ENCODE data around the gene UPF3A. TPM values are rescaled to one million over a fixed set of nuclear protein-coding genes. Genes with fewer than 3 reads are reported as not detected.
A peak's percentile ranks its signal among the peaks of the same experiment; 100 is the strongest.
"Not testable (repeated sequence)": the region's sequence is repeated elsewhere in the genome, so short reads cannot be mapped to it uniquely, and the experiment has no call there.

UPF3A gene
- total RNA-seq, 2 donors from 2014 or later, result 14.1 to 20.7 TPM

DNA sequence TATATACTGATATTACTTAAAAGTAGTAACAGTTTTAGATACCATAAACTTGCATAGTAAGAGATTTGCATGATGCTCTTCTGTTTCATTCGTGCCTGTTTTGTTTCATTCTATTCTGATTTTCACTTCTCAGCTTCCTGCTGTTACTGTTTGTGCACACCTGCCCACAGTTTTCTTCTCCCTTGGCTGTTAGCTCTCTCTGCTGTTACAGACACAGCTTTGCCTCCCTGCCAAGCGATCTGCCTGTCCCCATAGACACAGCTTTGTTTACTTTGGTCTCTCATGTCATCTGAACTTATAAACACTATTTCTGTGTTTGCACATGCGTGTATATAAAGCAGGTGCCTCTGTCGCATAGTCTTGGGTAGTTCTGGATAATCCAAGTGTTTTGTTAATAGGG lies 21.4 kb upstream of the UPF3A start:
- Histone ChIP-seq H3K27me3 (no peaks in the 10 kb centered on the region), H3K27ac (peak overlapping the region in 1 of 2 donors; percentile 27), H3K4me1 (peaks cover 0 to 17% of the 10 kb centered on the region in 2 donors), H3K9me3 (no peaks in the 10 kb centered on the region), H3K4me3 (no peak overlapping the region), H3K36me3 (peaks cover 71% of the 10 kb centered on the region)
- TF ChIP-seq, protein P1, sequence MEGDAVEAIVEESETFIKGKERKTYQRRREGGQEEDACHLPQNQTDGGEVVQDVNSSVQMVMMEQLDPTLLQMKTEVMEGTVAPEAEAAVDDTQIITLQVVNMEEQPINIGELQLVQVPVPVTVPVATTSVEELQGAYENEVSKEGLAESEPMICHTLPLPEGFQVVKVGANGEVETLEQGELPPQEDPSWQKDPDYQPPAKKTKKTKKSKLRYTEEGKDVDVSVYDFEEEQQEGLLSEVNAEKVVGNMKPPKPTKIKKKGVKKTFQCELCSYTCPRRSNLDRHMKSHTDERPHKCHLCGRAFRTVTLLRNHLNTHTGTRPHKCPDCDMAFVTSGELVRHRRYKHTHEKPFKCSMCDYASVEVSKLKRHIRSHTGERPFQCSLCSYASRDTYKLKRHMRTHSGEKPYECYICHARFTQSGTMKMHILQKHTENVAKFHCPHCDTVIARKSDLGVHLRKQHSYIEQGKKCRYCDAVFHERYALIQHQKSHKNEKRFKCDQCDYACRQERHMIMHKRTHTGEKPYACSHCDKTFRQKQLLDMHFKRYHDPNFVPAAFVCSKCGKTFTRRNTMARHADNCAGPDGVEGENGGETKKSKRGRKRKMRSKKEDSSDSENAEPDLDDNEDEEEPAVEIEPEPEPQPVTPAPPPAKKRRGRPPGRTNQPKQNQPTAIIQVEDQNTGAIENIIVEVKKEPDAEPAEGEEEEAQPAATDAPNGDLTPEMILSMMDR (IDR thresholded peaks at IDR 0.05), result no peak
- no peak for DNase-seq (ENCODE audit: low spot score)

DNA sequence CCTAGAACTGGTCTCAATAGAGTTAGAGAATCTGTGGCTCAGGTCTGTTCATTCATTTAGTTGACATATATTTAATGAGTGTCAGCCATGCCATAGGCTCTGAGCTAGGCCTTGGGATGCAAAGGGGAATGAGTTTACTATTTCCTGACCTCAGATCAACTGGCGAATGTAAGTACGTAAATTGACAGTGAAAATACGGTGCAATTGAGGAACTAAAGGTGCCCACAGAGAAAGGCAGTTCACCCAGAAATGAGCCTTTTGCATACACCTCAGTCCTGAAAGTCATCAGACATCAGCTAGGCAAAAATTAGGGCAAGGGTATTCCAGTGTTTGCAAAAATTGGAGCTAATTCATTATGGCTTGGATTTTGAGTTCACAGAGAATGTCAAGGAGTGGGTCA lies 20.6 kb upstream of the UPF3A start:
- peak overlapping the region; percentile 27 to 45 for H3K27ac ChIP-seq

DNA sequence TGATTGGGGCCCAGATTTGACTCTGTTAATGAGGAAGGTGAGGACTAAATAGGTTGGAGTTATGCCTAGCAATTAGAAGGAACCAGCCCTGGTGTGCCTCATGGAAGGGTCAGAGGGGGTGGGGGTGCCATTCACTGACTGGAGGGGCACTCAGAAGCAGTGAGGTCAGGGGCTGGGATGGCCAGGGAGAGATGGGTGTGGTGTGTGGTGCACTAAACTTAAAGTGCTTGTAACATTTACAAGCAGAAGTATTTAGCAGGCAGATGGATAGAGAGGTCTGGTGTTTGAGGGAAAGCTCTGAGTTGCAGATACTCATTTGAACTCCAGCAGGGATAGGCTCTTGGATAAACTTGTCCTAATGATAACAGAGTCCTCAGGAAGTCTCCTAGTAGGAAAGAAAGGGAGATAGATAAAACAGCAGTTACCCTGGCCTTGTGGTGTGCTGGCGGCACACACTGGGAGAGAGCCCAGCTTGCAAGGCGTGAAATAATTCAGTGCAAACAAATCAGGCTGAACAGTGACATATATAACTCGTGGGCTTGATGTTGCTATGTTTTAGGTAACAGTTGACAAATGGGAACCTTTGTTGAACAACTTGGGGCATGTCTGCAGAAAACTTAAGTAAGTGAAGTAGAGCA lies 20.0 kb upstream of the UPF3A start:
- no peak for DNase-seq (ENCODE audit: low spot score)
- peak overlapping the region; percentile 27 to 45 for H3K27ac ChIP-seq
- peaks cover 0 to 17% of the 10 kb centered on the region in 2 donors for H3K4me1 ChIP-seq
- no peak overlapping the region for H3K4me3 ChIP-seq
- H3K36me3 ChIP-seq, result peaks cover 76% of the 10 kb centered on the region
- H3K27me3 ChIP-seq, result no peaks in the 10 kb centered on the region
- TF ChIP-seq, protein P1 (IDR thresholded peaks at IDR 0.05), result no peak
- no peaks in the 10 kb centered on the region for H3K9me3 ChIP-seq

More for the DNA sequence above, 20.6 kb upstream of the UPF3A start:
- no peaks in the 10 kb centered on the region for H3K9me3 ChIP-seq
- no peak for DNase-seq (ENCODE audit: low spot score)
- H3K36me3 ChIP-seq, result peaks cover 71% of the 10 kb centered on the region
- TF ChIP-seq, protein P1 (IDR thresholded peaks at IDR 0.05), result no peak
- no peak overlapping the region for H3K4me3 ChIP-seq
- no peaks in the 10 kb centered on the region for H3K27me3 ChIP-seq
- peaks cover 0 to 17% of the 10 kb centered on the region in 2 donors for H3K4me1 ChIP-seq

DNA sequence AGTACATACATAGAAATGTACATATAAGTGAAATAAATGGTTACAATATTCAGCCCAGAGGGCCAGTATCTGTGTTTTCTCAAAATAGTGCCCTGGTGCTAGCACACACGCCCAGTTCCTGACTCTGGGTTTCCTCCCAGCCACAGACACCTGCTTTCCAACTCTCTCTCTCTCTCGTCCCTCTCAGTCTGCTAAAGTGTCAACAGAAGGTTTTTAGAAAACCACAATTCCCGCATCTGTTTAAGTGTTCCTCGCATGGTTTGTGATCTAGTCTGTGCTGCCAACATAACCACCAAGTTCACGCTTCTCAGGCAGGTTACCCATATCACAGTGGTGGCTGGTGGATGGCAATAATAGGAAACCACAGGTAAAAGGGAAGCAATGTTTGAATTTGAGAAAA lies 17.8 kb upstream of the UPF3A start:
- Histone ChIP-seq H3K27ac (no peak overlapping the region), H3K36me3 (peaks cover 88% of the 10 kb centered on the region), H3K9me3 (no peaks in the 10 kb centered on the region), H3K27me3 (no peaks in the 10 kb centered on the region), H3K4me3 (no peak overlapping the region), H3K4me1 (peaks cover 0 to 17% of the 10 kb centered on the region in 2 donors)
- TF ChIP-seq, protein P1 (IDR thresholded peaks at IDR 0.05), result no peak
- DNase-seq (ENCODE audit: low spot score), result no peak

DNA sequence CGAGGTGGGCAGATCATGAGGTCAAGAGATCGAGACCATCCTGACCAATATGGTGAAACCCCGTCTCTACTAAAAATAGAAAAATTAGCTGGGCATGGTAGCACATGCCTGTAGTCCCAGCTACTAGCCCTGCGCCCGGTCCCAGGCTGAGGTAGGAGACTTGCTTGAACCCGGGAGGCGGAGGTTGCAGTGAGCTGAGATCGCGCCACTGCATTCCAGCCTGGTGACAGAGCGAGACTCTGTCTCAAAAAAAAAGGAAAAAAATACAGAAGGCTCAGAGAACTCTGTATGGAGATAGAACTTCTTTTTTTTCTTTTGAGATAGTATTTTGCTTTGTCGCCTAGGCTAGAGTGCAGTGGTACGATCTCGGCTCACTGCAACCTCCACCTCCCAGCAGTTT lies 17.1 kb upstream of the UPF3A start:
- not testable (repeated sequence) for H3K27me3 ChIP-seq; H3K27ac ChIP-seq; DNase-seq (ENCODE audit: low spot score); H3K9me3 ChIP-seq; H3K4me3 ChIP-seq
- peaks cover 88% of the 10 kb centered on the region for H3K36me3 ChIP-seq
- H3K4me1 ChIP-seq, result peaks cover 0 to 17% of the 10 kb centered on the region in 2 donors

DNA sequence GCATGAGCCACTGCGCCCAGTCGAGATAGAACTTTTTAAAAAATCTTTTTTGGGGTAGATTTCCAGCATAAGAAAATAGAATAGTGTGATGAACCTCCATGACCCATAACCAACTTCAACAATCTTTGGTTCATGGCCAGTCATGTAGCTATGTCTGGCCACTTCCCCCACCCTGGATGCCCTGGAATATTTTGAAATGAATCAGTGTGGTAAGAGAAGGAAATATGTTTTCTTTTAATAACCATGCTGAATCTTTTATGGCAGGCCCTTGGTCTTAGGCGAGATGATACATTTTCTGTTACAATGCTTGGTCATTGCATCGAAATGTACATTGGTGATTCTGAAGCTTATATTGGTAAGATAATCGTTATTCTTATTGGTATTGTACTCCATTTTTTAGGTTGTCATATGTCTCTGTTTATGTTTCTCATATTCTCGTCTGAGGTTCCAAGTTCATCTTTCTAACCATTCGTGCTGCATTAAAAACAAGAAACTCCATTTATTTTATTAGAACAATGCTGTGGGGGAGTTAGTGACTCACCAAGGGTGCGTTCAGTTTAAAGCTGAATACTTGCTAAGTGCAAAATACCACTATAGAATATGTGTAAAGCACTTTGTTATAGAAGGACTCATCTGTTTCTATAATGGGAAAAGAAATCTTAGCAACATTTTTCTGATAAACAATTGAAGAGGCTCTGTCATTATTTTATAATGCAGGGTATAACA lies 16.4 kb upstream of the UPF3A start:
- TF ChIP-seq, protein P1 (IDR thresholded peaks at IDR 0.05), result no peak
- no peak for DNase-seq (ENCODE audit: low spot score)
- H3K4me3 ChIP-seq, result no peak overlapping the region
- peaks cover 0 to 14% of the 10 kb centered on the region in 2 donors for H3K4me1 ChIP-seq
- H3K27me3 ChIP-seq, result no peaks in the 10 kb centered on the region
- H3K9me3 ChIP-seq, result no peaks in the 10 kb centered on the region
- H3K27ac ChIP-seq, result no peak overlapping the region
- H3K36me3 ChIP-seq, result peaks cover 87% of the 10 kb centered on the region
